Muscle of leg (tissue), 16 donors: ENCODE data around the gene FKBP14. TPM values are rescaled to one million over a fixed set of nuclear protein-coding genes. Genes with fewer than 3 reads are reported as not detected.

Experiments
- DNase-seq: peaks from one replicate; pipeline ENCODE4 v3.0.0; 2013
- H3K27ac ChIP-seq: one replicate; pipeline ENCODE4 v1.5.1; 2013; ENCODE audit warnings: mild to moderate bottlenecking, low read length, control low read depth
- H3K27me3 ChIP-seq: one replicate; pipeline ENCODE4 v1.6.1; 2013; ENCODE audit warnings: low read length; ENCODE audit not compliant: control insufficient read depth, insufficient read depth
- H3K36me3 ChIP-seq: one replicate; pipeline ENCODE4 v1.6.1; 2013; ENCODE audit warnings: low read length; ENCODE audit not compliant: control insufficient read depth, insufficient read depth
- H3K4me1 ChIP-seq: one replicate; pipeline ENCODE4 v1.6.1; 2013; ENCODE audit warnings: low read length; ENCODE audit not compliant: control insufficient read depth, insufficient read depth
- H3K4me3 ChIP-seq: one replicate; pipeline ENCODE4 v1.5.1; 2013; ENCODE audit warnings: low read length, control low read depth
- H3K9me3 ChIP-seq: replicated peaks from 2 replicates; pipeline ENCODE4 v1.6.1; 2013; ENCODE audit warnings: low read depth, low read length; ENCODE audit not compliant: control insufficient read depth
- WGBS: methylation state at CpG from one replicate; pipeline ENCODE4 v1.1.5; 2013; ENCODE audit warnings: missing lambda C conversion rate; ENCODE audit not compliant: insufficient coverage; 5-methylcytosine and 5-hydroxymethylcytosine counted together
- long read RNA-seq, 11 donors: transcript quantifications; one replicate each; lab custom pipeline, GENCODE V29; 2026
- polyA plus RNA-seq, 8 donors: library from polyadenylated mRNA; unstranded; fragments of 120-200 nt; gene quantifications; one replicate each; pipeline versions ENCODE4 v1.2.1 to v1.2.3, GENCODE V29; 2013; ENCODE audit warnings: inconsistent platforms in 1 of 8, low replicate concordance in 1 of 8; ENCODE audit not compliant: insufficient read length in 8 of 8, insufficient read depth in 1 of 8
- total RNA-seq: library from RNA; stranded (reverse); fragments of 120-200 nt; gene quantifications from one replicate; pipeline ENCODE4 v1.2.4, GENCODE V29; 2013

FKBP14 gene, protein sequence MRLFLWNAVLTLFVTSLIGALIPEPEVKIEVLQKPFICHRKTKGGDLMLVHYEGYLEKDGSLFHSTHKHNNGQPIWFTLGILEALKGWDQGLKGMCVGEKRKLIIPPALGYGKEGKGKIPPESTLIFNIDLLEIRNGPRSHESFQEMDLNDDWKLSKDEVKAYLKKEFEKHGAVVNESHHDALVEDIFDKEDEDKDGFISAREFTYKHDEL
- total RNA-seq = 32.4 TPM
- 10 to 100 TPM; 14.5 to 36.7 (median 23.1) TPM for polyA plus RNA-seq
- long read RNA-seq, donor 1, full-length matches to known transcripts = 2 of 2 reads
- long read RNA-seq, donor 1, partial matches to known transcripts = 0 of 2 reads
- long read RNA-seq, donor 1, other reads (novel, unspliced or antisense) = 0 of 2 reads
- long read RNA-seq, donor 2, full-length matches to known transcripts = 1 of 1 reads
- long read RNA-seq, donor 2, partial matches to known transcripts = 0 of 1 reads
- long read RNA-seq, donor 2, other reads (novel, unspliced or antisense) = 0 of 1 reads
- long read RNA-seq, donor 3, full-length matches to known transcripts = 6 of 6 reads
- long read RNA-seq, donor 3, partial matches to known transcripts = 0 of 6 reads
- long read RNA-seq, donor 3, other reads (novel, unspliced or antisense) = 0 of 6 reads
- long read RNA-seq, donor 4, full-length matches to known transcripts = 8 of 8 reads
- long read RNA-seq, donor 4, partial matches to known transcripts = 0 of 8 reads
- long read RNA-seq, donor 4, other reads (novel, unspliced or antisense) = 0 of 8 reads
- long read RNA-seq, donor 5, full-length matches to known transcripts = 25 of 25 reads
- long read RNA-seq, donor 5, partial matches to known transcripts = 0 of 25 reads
- long read RNA-seq, donor 5, other reads (novel, unspliced or antisense) = 0 of 25 reads
- long read RNA-seq, donor 6, full-length matches to known transcripts = 7 of 7 reads
- long read RNA-seq, donor 6, partial matches to known transcripts = 0 of 7 reads
- long read RNA-seq, donor 6, other reads (novel, unspliced or antisense) = 0 of 7 reads
- long read RNA-seq, donor 7, full-length matches to known transcripts = 12 of 12 reads
- long read RNA-seq, donor 7, partial matches to known transcripts = 0 of 12 reads
- long read RNA-seq, donor 7, other reads (novel, unspliced or antisense) = 0 of 12 reads
- long read RNA-seq, donor 8, full-length matches to known transcripts = 10 of 10 reads
- long read RNA-seq, donor 8, partial matches to known transcripts = 0 of 10 reads
- long read RNA-seq, donor 8, other reads (novel, unspliced or antisense) = 0 of 10 reads
- long read RNA-seq, donor 9, full-length matches to known transcripts = 9 of 9 reads
- long read RNA-seq, donor 9, partial matches to known transcripts = 0 of 9 reads
- long read RNA-seq, donor 9, other reads (novel, unspliced or antisense) = 0 of 9 reads
- long read RNA-seq, donor 10, full-length matches to known transcripts = 9 of 9 reads
- long read RNA-seq, donor 10, partial matches to known transcripts = 0 of 9 reads
- long read RNA-seq, donor 10, other reads (novel, unspliced or antisense) = 0 of 9 reads
- long read RNA-seq, donor 11, full-length matches to known transcripts = 13 of 13 reads
- long read RNA-seq, donor 11, partial matches to known transcripts = 0 of 13 reads
- long read RNA-seq, donor 11, other reads (novel, unspliced or antisense) = 0 of 13 reads

DNA sequence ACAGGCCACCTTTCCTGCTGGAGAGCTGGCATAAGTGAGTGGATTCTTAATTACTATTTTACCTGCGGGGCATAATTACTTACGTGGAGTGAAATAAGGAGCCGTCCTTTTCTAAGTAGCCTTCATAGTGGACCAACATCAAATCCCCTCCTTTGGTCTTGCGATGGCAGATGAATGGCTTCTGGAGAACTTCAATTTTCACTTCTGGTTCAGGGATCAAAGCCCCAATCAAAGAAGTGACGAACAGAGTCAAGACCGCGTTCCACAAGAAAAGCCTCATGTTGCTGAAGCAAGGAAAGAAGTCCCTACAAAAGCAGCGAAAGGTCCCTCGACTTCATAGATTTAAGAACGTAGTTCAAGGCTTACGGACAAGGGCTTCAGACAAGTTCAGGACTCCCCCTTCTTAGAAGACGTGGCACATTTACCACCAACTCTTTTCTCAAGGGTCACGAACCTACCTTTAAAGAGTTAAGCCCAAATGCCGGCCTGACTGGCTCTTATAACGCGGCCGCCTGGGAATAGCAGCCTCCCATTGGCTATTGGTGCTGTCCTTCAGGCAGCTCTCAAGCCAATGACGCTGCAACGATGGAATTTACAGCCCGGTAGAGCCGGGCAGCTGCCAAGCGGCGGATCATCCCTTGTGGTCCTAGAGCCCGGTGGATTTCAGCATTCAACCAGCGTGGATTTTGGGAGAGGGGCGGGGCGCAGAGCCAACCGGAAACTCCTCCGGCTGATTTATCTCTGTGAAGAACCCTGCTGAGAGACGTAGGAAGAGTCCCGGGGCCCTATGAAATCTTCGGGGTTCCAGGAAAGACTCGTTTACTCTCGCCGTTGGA is at the start of gene FKBP14:
Gene FKBP14, minus strand, starts transcription at position 474 of the 836 bp plus-strand sequence. Its CDS starts 194 bp downstream, at position 280.
- peak within 1 kb of the TSS; percentile 90 for H3K27ac ChIP-seq
- H3K36me3 ChIP-seq = no peaks in the 10 kb centered on the region
- H3K4me1 ChIP-seq = peaks cover 10% of the 10 kb centered on the region
- DNase-seq = peak; percentile 100
- H3K4me3 ChIP-seq = peak within 1 kb of the TSS; percentile 65
- 0% methylated on average over 28 of the region's 35 CpGs for WGBS
- H3K27me3 ChIP-seq = no peaks in the 10 kb centered on the region
- H3K9me3 ChIP-seq = no peaks in the 10 kb centered on the region

DNA sequence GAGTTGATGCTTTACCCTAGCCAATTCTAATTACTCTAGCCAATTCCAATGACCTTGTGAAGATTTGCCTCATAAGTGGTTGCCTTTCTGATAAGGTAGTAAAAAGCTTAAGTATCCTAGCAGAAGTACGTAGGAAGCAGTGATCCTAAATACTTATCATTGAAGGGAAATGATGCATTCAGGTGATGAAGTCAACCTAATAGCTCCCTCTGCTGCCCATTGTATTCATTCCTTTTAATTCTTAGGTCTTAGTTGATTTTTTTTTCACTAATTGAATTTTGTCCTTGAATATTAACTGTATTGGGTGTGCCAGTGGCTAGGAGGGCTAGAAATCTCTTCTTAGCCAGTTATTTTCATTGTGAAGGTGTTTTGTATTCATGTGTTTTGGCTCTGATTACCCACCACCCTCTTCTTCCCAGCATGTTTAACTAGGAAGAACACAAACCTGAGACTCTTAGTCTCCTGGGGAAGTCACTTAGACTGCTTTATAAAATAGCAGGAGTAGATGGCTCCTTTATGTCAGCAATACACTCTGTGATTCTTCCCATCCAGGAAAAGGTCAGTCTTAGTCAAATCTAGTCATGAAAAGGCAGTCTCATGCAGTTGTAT is 48.0 kb upstream of the FKBP14 start:
- Histone ChIP-seq H3K27me3 (no peaks in the 10 kb centered on the region), H3K36me3 (peaks cover 15% of the 10 kb centered on the region), H3K9me3 (no peaks in the 10 kb centered on the region), H3K4me3 (no peak overlapping the region), H3K4me1 (no peaks in the 10 kb centered on the region), H3K27ac (no peak overlapping the region)
- peak; percentile 34 for DNase-seq
- no CpG with 5 or more reads among the region's 1 CpG for WGBS

DNA sequence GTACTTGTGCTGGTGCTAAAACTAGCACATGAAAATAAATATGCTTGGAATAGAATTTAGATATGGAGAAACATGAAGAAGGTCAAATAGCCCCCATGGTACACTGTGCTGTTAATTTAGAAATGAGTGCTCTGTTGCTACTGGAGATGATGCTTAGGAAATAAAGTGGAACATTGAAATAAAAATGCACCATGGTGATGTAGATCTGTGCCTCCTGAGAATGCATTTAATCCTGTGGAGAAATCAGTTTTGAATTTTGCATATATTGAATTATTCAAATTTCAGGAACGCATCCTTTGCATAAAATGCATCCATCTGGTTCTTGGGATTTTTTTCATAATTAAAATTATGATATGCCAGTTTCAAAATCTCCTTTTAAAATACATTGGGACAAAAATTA is 46.2 kb upstream of the FKBP14 start:
- no peak for DNase-seq

DNA sequence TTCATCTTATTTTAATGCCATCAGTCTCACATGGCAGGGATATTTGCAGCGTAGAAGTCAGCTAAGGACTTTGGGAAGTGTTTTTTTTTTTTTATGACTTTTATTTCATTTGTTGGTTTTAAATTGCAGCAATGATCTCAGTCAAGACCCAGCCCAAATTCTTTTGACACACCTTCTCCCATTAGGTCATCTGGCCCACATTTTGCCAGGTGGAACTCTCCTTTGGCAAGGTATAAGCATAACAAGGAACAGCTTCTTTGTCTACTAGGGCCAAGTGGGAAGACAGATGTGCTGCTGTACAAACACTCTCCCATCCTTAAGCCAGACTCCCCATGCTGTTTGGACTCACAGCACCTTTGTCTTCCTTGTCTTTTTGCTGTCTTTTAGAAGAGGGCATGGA is 43.5 kb upstream of the FKBP14 start:
- no peak overlapping the region for H3K4me3 ChIP-seq
- no peaks in the 10 kb centered on the region for H3K9me3 ChIP-seq
- no CpG with 5 or more reads among the region's 1 CpG for WGBS
- no peak for DNase-seq
- no peaks in the 10 kb centered on the region for H3K4me1 ChIP-seq
- no peaks in the 10 kb centered on the region for H3K27me3 ChIP-seq
- peaks cover 10% of the 10 kb centered on the region for H3K36me3 ChIP-seq
- H3K27ac ChIP-seq = no peak overlapping the region

More for the DNA sequence above, 46.2 kb upstream of the FKBP14 start:
- H3K4me1 ChIP-seq = no peaks in the 10 kb centered on the region
- H3K36me3 ChIP-seq = peaks cover 10% of the 10 kb centered on the region
- H3K27me3 ChIP-seq = no peaks in the 10 kb centered on the region
- H3K4me3 ChIP-seq = no peak overlapping the region
- H3K9me3 ChIP-seq = no peaks in the 10 kb centered on the region
- no peak overlapping the region for H3K27ac ChIP-seq
- no CpG with 5 or more reads among the region's 1 CpG for WGBS

DNA sequence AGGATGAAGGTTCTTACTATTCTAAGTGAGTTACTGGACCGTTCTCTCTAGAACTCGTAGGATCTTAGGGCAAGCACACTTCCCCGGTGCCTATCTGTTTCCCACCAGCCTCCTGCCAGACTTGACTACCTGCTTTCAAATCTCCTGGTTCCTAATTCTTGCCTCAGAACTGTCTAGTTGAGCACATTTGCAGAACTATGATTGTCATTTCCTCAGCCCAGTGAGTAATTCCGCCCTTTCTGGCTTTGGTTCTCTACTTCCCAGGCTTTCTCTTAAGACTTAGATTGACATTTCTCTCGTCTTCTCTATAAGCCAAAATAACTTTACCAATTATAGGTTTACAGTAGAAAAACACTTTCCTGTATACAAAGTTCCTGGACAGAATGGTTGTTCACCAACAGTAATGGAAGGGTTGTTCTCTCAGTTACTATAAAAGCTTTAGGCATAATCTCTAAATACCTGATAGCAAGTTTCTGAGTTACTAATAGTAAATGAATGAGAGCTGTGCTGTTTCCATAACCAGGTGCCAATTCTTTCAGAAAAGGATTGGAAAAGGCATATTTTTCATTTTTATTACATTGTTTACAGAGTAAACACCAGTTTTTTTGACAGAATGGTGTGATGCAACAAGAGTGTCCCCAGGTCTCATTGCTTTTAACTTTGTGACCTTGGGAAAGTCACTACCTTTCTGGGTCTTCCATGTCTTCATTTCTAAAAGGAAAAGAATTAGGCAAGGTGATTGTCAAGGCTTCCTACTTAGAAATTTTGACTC is 42.8 kb upstream of the FKBP14 start:
- H3K9me3 ChIP-seq = no peaks in the 10 kb centered on the region
- no peak overlapping the region for H3K4me3 ChIP-seq
- H3K27ac ChIP-seq = no peak overlapping the region
- DNase-seq = no peak
- peaks cover 15% of the 10 kb centered on the region for H3K36me3 ChIP-seq
- H3K27me3 ChIP-seq = no peaks in the 10 kb centered on the region
- H3K4me1 ChIP-seq = no peaks in the 10 kb centered on the region
- 82% methylated on average over 3 of the region's 5 CpGs for WGBS

DNA sequence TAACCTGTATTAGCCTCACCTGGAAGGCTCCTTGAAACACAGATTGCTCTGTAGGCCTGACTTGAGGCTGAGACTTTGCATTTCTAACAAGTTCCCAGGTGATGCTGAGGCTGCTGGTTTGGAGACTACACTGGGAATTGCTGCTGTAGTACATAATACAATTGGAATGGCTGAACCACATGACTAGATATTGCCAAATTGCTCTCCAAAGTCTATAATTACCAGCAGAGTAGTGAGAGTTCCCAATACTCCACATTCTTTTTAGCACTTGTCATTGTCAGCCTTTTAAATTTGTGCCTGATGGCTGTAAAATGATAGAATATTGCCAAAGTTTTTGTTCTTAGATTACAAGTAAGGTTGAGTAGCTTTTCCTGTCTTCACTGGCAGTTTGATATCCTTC is 41.6 kb upstream of the FKBP14 start:
- H3K36me3 ChIP-seq = peaks cover 24% of the 10 kb centered on the region
- no peaks in the 10 kb centered on the region for H3K27me3 ChIP-seq
- H3K9me3 ChIP-seq = no peaks in the 10 kb centered on the region
- no peaks in the 10 kb centered on the region for H3K4me1 ChIP-seq
- H3K4me3 ChIP-seq = no peak overlapping the region
- peak; percentile 74 for DNase-seq
- no peak overlapping the region for H3K27ac ChIP-seq

DNA sequence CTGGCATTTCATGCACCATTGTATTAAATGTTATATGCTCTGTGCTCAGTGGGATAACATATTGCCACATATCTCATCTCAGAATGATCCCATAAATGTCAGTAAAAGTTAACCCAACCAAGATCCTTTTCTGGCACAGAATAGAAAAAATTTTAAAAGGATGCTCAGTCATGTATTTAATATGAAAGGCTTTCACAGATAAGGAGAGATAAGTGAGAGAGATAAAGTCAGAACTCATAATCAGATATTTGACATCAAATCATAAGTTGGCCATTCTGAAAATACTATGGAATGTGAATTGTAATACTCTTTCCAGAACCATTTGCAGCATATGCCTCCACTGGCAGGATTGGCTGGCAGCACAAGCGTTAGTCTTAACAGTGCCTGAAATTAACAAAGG is 40.2 kb upstream of the FKBP14 start:
- Histone ChIP-seq H3K9me3 (no peaks in the 10 kb centered on the region), H3K27me3 (no peaks in the 10 kb centered on the region), H3K27ac (no peak overlapping the region), H3K4me1 (no peaks in the 10 kb centered on the region), H3K4me3 (no peak overlapping the region), H3K36me3 (peaks cover 24% of the 10 kb centered on the region)
- DNase-seq = no peak
- 100% methylated on average over 1 of the region's 1 CpG for WGBS

DNA sequence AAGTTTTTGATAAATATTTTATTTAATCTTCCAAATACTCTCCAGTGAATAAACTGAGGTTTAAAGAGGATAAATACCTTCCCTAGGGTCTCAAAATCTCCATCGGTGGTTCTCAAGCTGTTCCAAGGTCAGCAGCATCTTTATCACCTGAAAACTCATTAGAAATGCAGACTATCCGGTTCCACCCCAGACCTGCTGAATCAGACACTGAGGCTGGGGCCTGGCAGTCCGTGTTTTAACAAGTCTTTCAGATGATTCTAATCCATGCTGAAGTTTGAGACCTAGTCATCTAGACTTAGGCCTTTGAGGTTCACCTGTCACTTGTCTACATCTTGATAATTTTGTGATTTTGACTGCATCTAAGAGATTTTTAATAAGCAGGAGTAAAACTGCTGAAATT is 39.2 kb upstream of the FKBP14 start:
- WGBS = 100% methylated on average over 2 of the region's 3 CpGs
- Histone ChIP-seq H3K36me3 (peaks cover 20% of the 10 kb centered on the region), H3K27ac (no peak overlapping the region), H3K4me1 (no peaks in the 10 kb centered on the region), H3K4me3 (no peak overlapping the region), H3K27me3 (no peaks in the 10 kb centered on the region), H3K9me3 (no peaks in the 10 kb centered on the region)
- DNase-seq = no peak
